OCI-LY3 (cell line): ENCODE measurements around the gene TTC14.
"Not testable (repeated sequence)": the region's sequence is repeated elsewhere in the genome, so short reads cannot be mapped to it uniquely, and the experiment has no call there.

Source experiments
- H2AFZ ChIP-seq: fragments of 200-600, 300-600 bp; shearing (Covaris generic); 2 replicates; pipeline ENCODE4 v1.6.0; 2014; ENCODE audit warnings: antibody characterized with exemption, low read depth, low read length
- H3K27ac ChIP-seq: fragments of 200-600, 300-600 bp; sonication (generic); 2 replicates; pipeline ENCODE4 v1.5.1; 2014; ENCODE audit warnings: mild to moderate bottlenecking, low read length, moderate library complexity, mixed read lengths
- H3K27me3 ChIP-seq: fragments of 200-600, 300-600 bp; sonication (generic); 2 replicates; pipeline ENCODE4 v1.6.1; 2014; ENCODE audit warnings: low read depth, low read length, mixed read lengths
- H3K36me3 ChIP-seq: fragments of 200-600, 300-600 bp; sonication (generic); replicated peaks from 2 replicates; pipeline ENCODE3; 2014; ENCODE audit warnings: low read depth, low read length, mixed read lengths
- H3K4me1 ChIP-seq: fragments of 300-600, 200-600 bp; sonication (generic); 2 replicates; pipeline ENCODE4 v1.6.1; 2014; ENCODE audit warnings: low read length, mixed read lengths
- H3K4me2 ChIP-seq: fragments of 200-600, 300-600 bp; sonication (generic); 2 replicates; pipeline ENCODE4 v1.6.1; 2014; ENCODE audit warnings: low read length, mixed read lengths
- H3K4me3 ChIP-seq: fragments of 300-600, 200-600 bp; sonication (generic); 2 replicates; pipeline ENCODE4 v1.5.1; 2014; ENCODE audit warnings: antibody characterized with exemption, mild to moderate bottlenecking, low read length, moderate library complexity
- H3K79me2 ChIP-seq: fragments of 300-600, 200-600 bp; shearing (Covaris generic); 2 replicates; pipeline ENCODE4 v1.6.1; 2014; ENCODE audit warnings: mild to moderate bottlenecking, low read length, mixed read lengths
- H3K9ac ChIP-seq: fragments of 300-600, 200-600 bp; shearing (Covaris generic); 2 replicates; pipeline ENCODE4 v1.6.0; 2014; ENCODE audit warnings: mild to moderate bottlenecking, low read length, moderate library complexity
- H3K9me3 ChIP-seq: fragments of 200-600, 300-600 bp; shearing (Covaris generic); 2 replicates; pipeline ENCODE4 v1.6.1; 2014; ENCODE audit warnings: low read length, mixed read lengths; ENCODE audit not compliant: insufficient read depth
- H4K20me1 ChIP-seq: fragments of 200-600, 300-600 bp; sonication (generic); 2 replicates; pipeline ENCODE4 v1.6.1; 2016; ENCODE audit warnings: low read length, mixed read lengths; ENCODE audit not compliant: insufficient read depth
- EZH2phosphoT487 ChIP-seq: fragments of 200-600 bp; shearing (Covaris generic); IDR thresholded peaks from 2 replicates; pipeline ENCODE4 v1.6.1; 2018; ENCODE audit warnings: antibody characterized with exemption, mixed run types, low read depth
- TF ChIP-seq, protein P1 (sequence below): fragments of 200-600, 300-600 bp; sonication (generic); IDR thresholded peaks from 2 replicates; pipeline ENCODE4 v1.5.1; 2014; ENCODE audit warnings: antibody characterized with exemption, low read length, low read depth

The TTC14 gene

GRCh38 chr3:180571831-180572598 is 29.9 kb upstream of the TTC14 start:
- H3K27me3 ChIP-seq, result no peaks in the 10 kb centered on the region
- no peaks in the 10 kb centered on the region for H3K9me3 ChIP-seq
- H3K4me1 ChIP-seq, result peaks cover 33% of the 10 kb centered on the region
- H3K4me2 ChIP-seq, result peak overlapping the region; percentile 74
- H2AFZ ChIP-seq, result peak overlapping the region; percentile 58; the same call in 1 of the 2 replicates
- H3K9ac ChIP-seq, result peak overlapping the region; percentile 19; the same call in 1 of the 2 replicates
- H3K79me2 ChIP-seq, result no peaks in the 10 kb centered on the region
- peak overlapping the region; percentile 53 for H3K4me3 ChIP-seq
- no peaks in the 10 kb centered on the region for H4K20me1 ChIP-seq
- TF ChIP-seq, protein P1, sequence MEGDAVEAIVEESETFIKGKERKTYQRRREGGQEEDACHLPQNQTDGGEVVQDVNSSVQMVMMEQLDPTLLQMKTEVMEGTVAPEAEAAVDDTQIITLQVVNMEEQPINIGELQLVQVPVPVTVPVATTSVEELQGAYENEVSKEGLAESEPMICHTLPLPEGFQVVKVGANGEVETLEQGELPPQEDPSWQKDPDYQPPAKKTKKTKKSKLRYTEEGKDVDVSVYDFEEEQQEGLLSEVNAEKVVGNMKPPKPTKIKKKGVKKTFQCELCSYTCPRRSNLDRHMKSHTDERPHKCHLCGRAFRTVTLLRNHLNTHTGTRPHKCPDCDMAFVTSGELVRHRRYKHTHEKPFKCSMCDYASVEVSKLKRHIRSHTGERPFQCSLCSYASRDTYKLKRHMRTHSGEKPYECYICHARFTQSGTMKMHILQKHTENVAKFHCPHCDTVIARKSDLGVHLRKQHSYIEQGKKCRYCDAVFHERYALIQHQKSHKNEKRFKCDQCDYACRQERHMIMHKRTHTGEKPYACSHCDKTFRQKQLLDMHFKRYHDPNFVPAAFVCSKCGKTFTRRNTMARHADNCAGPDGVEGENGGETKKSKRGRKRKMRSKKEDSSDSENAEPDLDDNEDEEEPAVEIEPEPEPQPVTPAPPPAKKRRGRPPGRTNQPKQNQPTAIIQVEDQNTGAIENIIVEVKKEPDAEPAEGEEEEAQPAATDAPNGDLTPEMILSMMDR, result no peak
- no peak for TF ChIP-seq EZH2phosphoT487
- no peaks in the 10 kb centered on the region for H3K36me3 ChIP-seq
- peak overlapping the region; percentile 54 for H3K27ac ChIP-seq

GRCh38 chr3:180575571-180575970 is 26.4 kb upstream of the TTC14 start:
- Histone ChIP-seq H3K4me1 (peaks cover 26% of the 10 kb centered on the region), H3K79me2 (no peaks in the 10 kb centered on the region), H3K9me3 (no peaks in the 10 kb centered on the region), H3K4me2 (no peak overlapping the region), H3K9ac (no peak overlapping the region), H3K36me3 (no peaks in the 10 kb centered on the region), H3K4me3 (no peak overlapping the region), H3K27me3 (0 out of 2 replicates have a peak, but pooled peaks cover 4% of the 10 kb centered on the region), H2AFZ (no peak overlapping the region), H3K27ac (no peak overlapping the region), H4K20me1 (no peaks in the 10 kb centered on the region)
- TF ChIP-seq, protein P1, result no peak
- TF ChIP-seq EZH2phosphoT487, result no peak

GRCh38 chr3:180580934-180581333 is 21.0 kb upstream of the TTC14 start:
- Histone ChIP-seq H3K36me3 (no peaks in the 10 kb centered on the region), H2AFZ (no peak overlapping the region), H3K9me3 (no peaks in the 10 kb centered on the region), H3K4me1 (0 out of 2 replicates have a peak, but pooled peaks cover 3% of the 10 kb centered on the region), H3K27me3 (0 out of 2 replicates have a peak, but pooled peaks cover 6% of the 10 kb centered on the region), H3K4me3 (no peak overlapping the region), H3K79me2 (no peaks in the 10 kb centered on the region), H3K4me2 (no peak overlapping the region), H3K9ac (no peak overlapping the region), H3K27ac (no peak overlapping the region), H4K20me1 (no peaks in the 10 kb centered on the region)
- TF ChIP-seq, protein P1, result no peak
- no peak for TF ChIP-seq EZH2phosphoT487

GRCh38 chr3:180590396-180590795 is 11.6 kb upstream of the TTC14 start:
- H3K27ac ChIP-seq, result no peak overlapping the region
- H3K9ac ChIP-seq, result no peak overlapping the region
- no peak overlapping the region for H2AFZ ChIP-seq
- H3K4me1 ChIP-seq, result no peaks in the 10 kb centered on the region
- H3K27me3 ChIP-seq, result no peaks in the 10 kb centered on the region
- TF ChIP-seq EZH2phosphoT487, result no peak
- TF ChIP-seq, protein P1, result no peak
- no peak overlapping the region for H3K4me2 ChIP-seq
- no peak overlapping the region for H3K4me3 ChIP-seq
- no peaks in the 10 kb centered on the region for H3K79me2 ChIP-seq
- H3K9me3 ChIP-seq, result no peaks in the 10 kb centered on the region
- no peaks in the 10 kb centered on the region for H3K36me3 ChIP-seq
- H4K20me1 ChIP-seq, result no peaks in the 10 kb centered on the region

DNA sequence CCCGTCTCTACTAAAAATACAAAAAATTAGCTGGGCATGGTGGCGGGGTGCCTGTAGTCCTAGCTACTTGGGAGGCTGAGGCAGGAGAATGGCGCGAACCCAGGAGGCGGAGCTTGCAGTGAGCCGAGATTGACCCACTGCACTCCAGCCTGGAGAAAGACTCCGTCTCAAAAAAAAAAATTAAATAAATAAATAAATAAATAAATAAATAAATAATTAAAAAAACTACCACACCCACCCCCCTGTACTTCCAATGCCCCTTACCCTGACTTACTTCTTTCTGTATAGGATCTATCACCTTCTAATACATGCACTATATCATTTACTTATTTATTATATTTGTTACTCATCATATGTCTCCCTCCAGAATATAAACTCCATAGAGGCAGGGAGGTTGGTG is 8.3 kb upstream of the TTC14 start:
- not testable (repeated sequence) for H3K4me2 ChIP-seq, H3K4me3 ChIP-seq, H3K9me3 ChIP-seq, H2AFZ ChIP-seq, H3K4me1 ChIP-seq, H3K9ac ChIP-seq, H4K20me1 ChIP-seq, H3K27me3 ChIP-seq, H3K79me2 ChIP-seq, H3K36me3 ChIP-seq, H3K27ac ChIP-seq
